Adipocyte (in vitro differentiated cells): ENCODE results near the gene PLEKHH3.

Source experiments
- DNase-seq: peaks from one replicate; pipeline ENCODE4 v3.0.0-alpha.2; 2015; ENCODE audit warnings: low read depth
- H3K27me3 ChIP-seq: replicated peaks from 2 replicates; pipeline ENCODE4 v1.7.0; 2013; ENCODE audit warnings: mild to moderate bottlenecking, low read length, moderate library complexity; ENCODE audit not compliant: control insufficient read depth, insufficient read depth
- H3K36me3 ChIP-seq: 2 replicates; pipeline ENCODE4 v1.7.0; 2013; ENCODE audit warnings: low read length, mild to moderate bottlenecking, moderate library complexity; ENCODE audit not compliant: control insufficient read depth, insufficient read depth, severe bottlenecking
- H3K4me1 ChIP-seq: 2 replicates; pipeline ENCODE4 v1.7.0; 2013; ENCODE audit warnings: mild to moderate bottlenecking, low read length, moderate library complexity; ENCODE audit not compliant: control insufficient read depth, insufficient read depth
- H3K4me3 ChIP-seq: 2 replicates; pipeline ENCODE4 v1.7.0; 2013; ENCODE audit warnings: mild to moderate bottlenecking, low read length, moderate library complexity
- H3K9ac ChIP-seq: 2 replicates; pipeline ENCODE4 v1.7.0; 2013; ENCODE audit warnings: mild to moderate bottlenecking, low read length, moderate library complexity
- H3K9me3 ChIP-seq: 2 replicates; pipeline ENCODE4 v1.7.0; 2013; ENCODE audit warnings: mild to moderate bottlenecking, low read length, moderate library complexity; ENCODE audit not compliant: control insufficient read depth

Gene PLEKHH3

GRCh38 chr17:42675965-42676423 is 800 bp downstream of the PLEKHH3 start:
- Histone ChIP-seq H3K36me3 (peaks cover 26% of the 10 kb centered on the region), H3K27me3 (no peaks in the 10 kb centered on the region), H3K4me3 (peak overlapping the region; percentile 98), H3K4me1 (peaks cover 44% of the 10 kb centered on the region), H3K9me3 (no peaks in the 10 kb centered on the region), H3K9ac (peak overlapping the region; percentile 97)
- DNase-seq: peak; percentile 75

- peak overlapping the region; percentile 98 for H3K4me3 ChIP-seq
- peak overlapping the region; percentile 97 for H3K9ac ChIP-seq
- peak; percentile 14 for DNase-seq
- H3K4me1 ChIP-seq: peaks cover 42% of the 10 kb centered on the region
- H3K9me3 ChIP-seq: no peaks in the 10 kb centered on the region
- H3K36me3 ChIP-seq: peaks cover 30% of the 10 kb centered on the region
- H3K27me3 ChIP-seq: no peaks in the 10 kb centered on the region
Observed at GRCh38 chr17:42675348-42675964, 1.3 kb downstream of the PLEKHH3 start.

- no peaks in the 10 kb centered on the region for H3K27me3 ChIP-seq
- H3K36me3 ChIP-seq: peaks cover 34% of the 10 kb centered on the region
- H3K9me3 ChIP-seq: no peaks in the 10 kb centered on the region
- peak overlapping the region; percentile 97 for H3K9ac ChIP-seq
- DNase-seq: no peak
- H3K4me3 ChIP-seq: peak overlapping the region; percentile 98
- H3K4me1 ChIP-seq: peaks cover 37% of the 10 kb centered on the region
Observed at GRCh38 chr17:42674755-42675347, 1.9 kb downstream of the PLEKHH3 start.

- peak overlapping the region; percentile 97 for H3K9ac ChIP-seq
- H3K4me3 ChIP-seq: peak overlapping the region; percentile 98
- H3K4me1 ChIP-seq: peaks cover 31% of the 10 kb centered on the region
- peaks cover 41% of the 10 kb centered on the region for H3K36me3 ChIP-seq
- peak; percentile 72 for DNase-seq
- H3K9me3 ChIP-seq: no peaks in the 10 kb centered on the region
- H3K27me3 ChIP-seq: no peaks in the 10 kb centered on the region
Observed at GRCh38 chr17:42673885-42674754, 2.7 kb downstream of the PLEKHH3 start.

GRCh38 chr17:42673266-42673884 is 3.4 kb downstream of the PLEKHH3 start:
- peaks cover 27% of the 10 kb centered on the region for H3K4me1 ChIP-seq
- peaks cover 47% of the 10 kb centered on the region for H3K36me3 ChIP-seq
- peak overlapping the region; percentile 65 for H3K4me3 ChIP-seq
- peak overlapping the region; percentile 56 for H3K9ac ChIP-seq
- no peak for DNase-seq
- H3K27me3 ChIP-seq: no peaks in the 10 kb centered on the region
- no peaks in the 10 kb centered on the region for H3K9me3 ChIP-seq

GRCh38 chr17:42672038-42672437 is 4.8 kb downstream of the PLEKHH3 start:
- DNase-seq: no peak
- Histone ChIP-seq H3K4me3 (no peak overlapping the region), H3K4me1 (peaks cover 33% of the 10 kb centered on the region), H3K9ac (no peak overlapping the region), H3K9me3 (no peaks in the 10 kb centered on the region), H3K36me3 (peaks cover 55% of the 10 kb centered on the region), H3K27me3 (no peaks in the 10 kb centered on the region)

- Histone ChIP-seq H3K4me3 (no peak overlapping the region), H3K27me3 (no peaks in the 10 kb centered on the region), H3K9ac (no peak overlapping the region), H3K4me1 (peaks cover 36% of the 10 kb centered on the region), H3K9me3 (no peaks in the 10 kb centered on the region), H3K36me3 (peaks cover 64% of the 10 kb centered on the region)
- no peak for DNase-seq
Observed at GRCh38 chr17:42670789-42671657, 5.8 kb downstream of the PLEKHH3 start.

GRCh38 chr17:42669977-42670788 is 6.6 kb downstream of the PLEKHH3 start:
- no peak overlapping the region for H3K4me3 ChIP-seq
- no peaks in the 10 kb centered on the region for H3K9me3 ChIP-seq
- peaks cover 35% of the 10 kb centered on the region for H3K4me1 ChIP-seq
- peaks cover 71% of the 10 kb centered on the region for H3K36me3 ChIP-seq
- DNase-seq: no peak
- H3K27me3 ChIP-seq: no peaks in the 10 kb centered on the region
- no peak overlapping the region for H3K9ac ChIP-seq

- no peak overlapping the region for H3K4me3 ChIP-seq
- peaks cover 31% of the 10 kb centered on the region for H3K4me1 ChIP-seq
Observed at GRCh38 chr17:42669705-42669976, 7.2 kb downstream of the PLEKHH3 start.

More at GRCh38 chr17:42669705-42669976, 7.2 kb downstream of the PLEKHH3 start:
- peaks cover 71% of the 10 kb centered on the region for H3K36me3 ChIP-seq
- H3K9ac ChIP-seq: no peak overlapping the region
- no peak for DNase-seq
- H3K27me3 ChIP-seq: no peaks in the 10 kb centered on the region
- H3K9me3 ChIP-seq: no peaks in the 10 kb centered on the region
